Endothelial cell of umbilical vein (primary cell): ENCODE data around the gene GUCY1B1. TPM values are rescaled to one million over a fixed set of nuclear protein-coding genes. Genes with fewer than 3 reads are reported as not detected.

ENCODE experiments used
- BruUV-seq: library from RNA; stranded (reverse); fragments of 400-500 nt; replicated peaks from 2 replicates; lab custom pipeline; 2021; lab: Mats Ljungman, UMichigan
- CTCF ChIA-PET: fragments of 300-600, 350-600 bp; sonication (Branson Sonifier 250); formaldehyde crosslinking; loops from one replicate; lab custom pipeline; 2021; ENCODE audit warnings: antibody characterized with exemption, inconsistent platforms; lab: Charles Lee
- POLR2A ChIA-PET: fragments of 300-600, 350-600 bp; sonication (Branson Sonifier 250); formaldehyde crosslinking; loops from one replicate; lab custom pipeline; 2021; ENCODE audit warnings: antibody characterized with exemption, inconsistent platforms; lab: Charles Lee
- DNase-seq: peaks from one replicate; pipeline ENCODE4 v3.0.0-alpha.2; 2011; ENCODE audit warnings: low read depth, low spot score
- FAIRE-seq: peaks from 2 replicates; lab custom pipeline; 2011; peaks lifted over from hg19 to GRCh38; lab: Jason Lieb, UNC
- H2AFZ ChIP-seq: 2 replicates; pipeline ENCODE4 v1.6.0; 2012; ENCODE audit warnings: low read depth, low read length, control low read depth, inconsistent platforms
- H3K27ac ChIP-seq: 2 replicates; pipeline ENCODE4 v1.5.1; 2011; ENCODE audit warnings: low read depth, mild to moderate bottlenecking, control low read depth, low read length, moderate library complexity; ENCODE audit not compliant: insufficient read depth
- H3K27me3 ChIP-seq, 2 experiments: 2 replicates each; pipeline versions ENCODE4 v1.6.0 to v1.6.1; 2011; ENCODE audit warnings: low read length in 2 of 2, mixed read lengths in 1 of 2; ENCODE audit not compliant: control insufficient read depth in 2 of 2, insufficient read depth in 2 of 2
- H3K36me3 ChIP-seq, 2 experiments: 2 replicates in 1 of 2; 3 replicates in 1 of 2; pipeline ENCODE4 v1.5.1; 2011; ENCODE audit warnings: low read length in 2 of 2, mild to moderate bottlenecking in 1 of 2, moderate library complexity in 1 of 2; ENCODE audit not compliant: control insufficient read depth in 2 of 2, insufficient read depth in 2 of 2; ENCODE audit errors: extremely low read depth in 1 of 2
- H3K4me1 ChIP-seq: 3 replicates; pipeline ENCODE4 v1.5.1; 2011; ENCODE audit warnings: mild to moderate bottlenecking, low read length; ENCODE audit not compliant: control insufficient read depth, insufficient read depth; ENCODE audit errors: extremely low read depth
- H3K4me2 ChIP-seq: 2 replicates; pipeline ENCODE4 v1.6.1; 2011; ENCODE audit warnings: low read length, control low read depth, mixed read lengths; ENCODE audit not compliant: insufficient read depth
- H3K4me3 ChIP-seq, 3 experiments: fragments of 200-600 bp in 1 of 3; sonication (generic), shearing (Covaris generic) in 1 of 3; replicated peaks in 1 of 3; 2 replicates each; pipeline ENCODE4 v1.5.1; 2011 to 2016; ENCODE audit warnings: control low read depth in 3 of 3, low read length in 3 of 3, mild to moderate bottlenecking in 2 of 3, inconsistent platforms in 1 of 3, low read depth in 1 of 3, moderate library complexity in 1 of 3; ENCODE audit not compliant: insufficient read depth in 1 of 3
- H3K79me2 ChIP-seq: 2 replicates; pipeline ENCODE4 v1.6.0; 2012; ENCODE audit warnings: low read length, inconsistent platforms; ENCODE audit not compliant: control insufficient read depth, insufficient read depth
- H3K9ac ChIP-seq: replicated peaks from 2 replicates; pipeline ENCODE3; 2011; ENCODE audit warnings: low read length, control low read depth; ENCODE audit not compliant: insufficient read depth; ENCODE audit errors: extremely low read depth
- H3K9me1 ChIP-seq: replicated peaks from 3 replicates; pipeline ENCODE4 v1.6.0; 2011; ENCODE audit warnings: mild to moderate bottlenecking, low read length; ENCODE audit not compliant: control insufficient read depth, insufficient read depth; ENCODE audit errors: extremely low read depth
- H3K9me3 ChIP-seq: replicated peaks from 2 replicates; pipeline ENCODE4 v1.5.1; 2012; ENCODE audit warnings: low read length, inconsistent platforms; ENCODE audit not compliant: control insufficient read depth, insufficient read depth
- H4K20me1 ChIP-seq: replicated peaks from 2 replicates; pipeline ENCODE3; 2011; ENCODE audit warnings: mild to moderate bottlenecking, low read length; ENCODE audit not compliant: control insufficient read depth, insufficient read depth; ENCODE audit errors: extremely low read depth
- CTCF ChIP-seq, 2 donors: IDR thresholded peaks; 1 replicate in 1 of 2; 2 replicates in 1 of 2; pipeline ENCODE4 v1.5.1; 2011; ENCODE audit warnings: low read length in 2 of 2, mild to moderate bottlenecking in 2 of 2, moderate library complexity in 2 of 2, control low read depth in 1 of 2, inconsistent platforms in 1 of 2, low read depth in 1 of 2; ENCODE audit not compliant: insufficient read depth in 1 of 2; ENCODE audit errors: extremely low read depth in 1 of 2
- EZH2 ChIP-seq: IDR thresholded peaks from 2 replicates; pipeline ENCODE4 v1.6.1; 2012; ENCODE audit warnings: borderline replicate concordance, low read depth, mild to moderate bottlenecking, moderate library complexity, low read length, inconsistent platforms; ENCODE audit not compliant: severe bottlenecking
- FOS ChIP-seq: IDR thresholded peaks from 2 replicates; pipeline ENCODE4 v1.6.1; 2011; ENCODE audit warnings: mild to moderate bottlenecking, low read length, moderate library complexity, borderline replicate concordance; ENCODE audit not compliant: insufficient read depth
- GATA2 ChIP-seq: IDR thresholded peaks from 2 replicates; pipeline ENCODE4 v1.7.0; 2011; ENCODE audit warnings: low read depth, mild to moderate bottlenecking, moderate library complexity, mixed read lengths, low read length; ENCODE audit not compliant: insufficient read length, insufficient read depth
- JUN ChIP-seq: IDR thresholded peaks from 2 replicates; pipeline ENCODE4 v1.6.1; 2011; ENCODE audit warnings: borderline replicate concordance, low read depth; ENCODE audit not compliant: insufficient read length, insufficient read depth
- MAX ChIP-seq: IDR thresholded peaks from 2 replicates; pipeline ENCODE4 v1.6.1; 2011; ENCODE audit not compliant: insufficient read depth, insufficient read length
- MYC ChIP-seq: IDR thresholded peaks from one replicate; pipeline ENCODE4 v1.6.1; 2011; ENCODE audit warnings: mild to moderate bottlenecking, low read depth, low read length
- POLR2A ChIP-seq: IDR thresholded peaks from 2 replicates; pipeline ENCODE4 v1.6.1; 2012; ENCODE audit warnings: low read depth, mild to moderate bottlenecking, control low read depth, low read length
- POLR2AphosphoS5 ChIP-seq: IDR thresholded peaks from 2 replicates; pipeline ENCODE4 v1.6.1; 2012; ENCODE audit warnings: low read depth, mild to moderate bottlenecking, control low read depth, low read length, moderate library complexity; ENCODE audit not compliant: insufficient read depth
- dilution Hi-C: fragments of 300-500 bp; cut with MboI; formaldehyde crosslinking; loops from one replicate; pipeline ENCODE4 v1.15.0; 2019; ENCODE audit warnings: low sequenced_read_pairs; ENCODE audit not compliant: extremely low pct_ligation_motif_present
- intact Hi-C: fragments of 100-400 bp; cut with micrococcal nuclease; formaldehyde crosslinking; loops from one replicate; pipeline ENCODE4 v1.10.0; 2022
- polyA plus RNA-seq, 4 experiments: library from polyadenylated mRNA; depleted of rRNA in 3 of 4; stranded (reverse) in 3 of 4; unstranded in 1 of 4; fragments of >200 nt; gene quantifications; 2 replicates each; pipeline versions ENCODE4 v1.2.1 to v1.2.3, GENCODE V29; 2011 to 2012; ENCODE audit warnings: missing spikeins in 1 of 4
- total RNA-seq: library from RNA; stranded (reverse); gene quantifications from 2 replicates; pipeline ENCODE4 v1.2.3, GENCODE V29; 2021

Gene GUCY1B1
- total and polyA plus RNA-seq, 2 donors (not counting 3 experiments of a cell fraction or from before 2014, with no cell fraction given) = 1.9 to 4.7 TPM

DNA sequence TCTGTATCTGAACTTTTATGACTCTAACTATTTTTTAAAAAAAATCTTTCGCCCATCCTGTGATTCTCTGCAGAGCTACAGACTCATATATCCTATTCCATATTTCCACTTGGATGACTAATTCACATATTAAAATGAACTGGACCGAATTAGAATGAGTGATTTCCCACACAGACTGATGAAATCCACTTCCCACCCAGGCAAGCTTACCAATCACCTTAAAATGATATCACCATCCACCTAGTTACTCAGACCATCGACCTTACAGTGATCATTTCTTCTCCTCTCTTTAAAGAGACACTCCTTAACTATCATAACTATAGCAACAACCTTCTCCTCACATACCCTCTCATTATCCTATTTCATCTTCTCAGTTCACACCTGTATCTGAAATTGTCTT is 34.1 kb upstream of the GUCY1B1 start:
- POLR2A ChIA-PET = no interaction called here
- Histone ChIP-seq H3K27me3 (no peaks in the 10 kb centered on the region), H3K9me1 (no peaks in the 10 kb centered on the region), H2AFZ (no peak overlapping the region), H4K20me1 (no peaks in the 10 kb centered on the region), H3K36me3 (no peaks in the 10 kb centered on the region), H3K4me1 (no peaks in the 10 kb centered on the region), H3K27ac (no peak overlapping the region), H3K4me2 (no peak overlapping the region), H3K9me3 (no peaks in the 10 kb centered on the region), H3K79me2 (no peaks in the 10 kb centered on the region), H3K9ac (no peak overlapping the region), H3K4me3 (no peak overlapping the region)
- no TSS peak for BruUV-seq
- FAIRE-seq (no peak), DNase-seq (no peak)
- CTCF ChIA-PET = interaction anchor here (1.4 to 1.6 kb wide), 2 partner anchors 16 to 196 kb away, joined by 3 read pairs; no protein-coding TSS in a partner anchor
- intact Hi-C loops = no loop called here
- dilution Hi-C loops = no loop called here
- TF ChIP-seq POLR2AphosphoS5 = no peak
- TF ChIP-seq POLR2A = no peak
- no peak for TF ChIP-seq GATA2
- no peak for TF ChIP-seq MAX
- TF ChIP-seq CTCF (IDR thresholded peaks at IDR 0.05; ENCODE audit: extremely low read depth in 1 of 2, insufficient read depth in 1 of 2, low read depth in 1 of 2, low read length in 2 of 2) = no peak
- TF ChIP-seq FOS = no peak
- no peak for TF ChIP-seq MYC
- no peak for TF ChIP-seq EZH2
- no peak for TF ChIP-seq JUN
